RWPE1 (cell line): Measurements from ENCODE around the gene CELF1.

ENCODE experiments used
- CTCF ChIA-PET: fragments of 350-600 bp; sonication (Branson Sonifier 250); formaldehyde crosslinking; extraction: SDS; loops from one replicate; lab custom pipeline; 2021; lab: Yijun Ruan, JAX
- POLR2A ChIA-PET: fragments of 400-600 bp; formaldehyde crosslinking; extraction: SDS; loops from one replicate; lab custom pipeline; 2020; ENCODE audit warnings: antibody characterized with exemption; ENCODE audit not compliant: low non-redundant PET; lab: Yijun Ruan, JAX
- DNase-seq: peaks from one replicate; pipeline ENCODE4 v3.0.0; 2012; ENCODE audit warnings: low spot score
- H3K27ac ChIP-seq: fragments of 450-650 bp; 2 replicates; pipeline ENCODE4 v1.5.1; 2017
- CTCF ChIP-seq: fragments of 450-650 bp; conservative IDR thresholded peaks from 2 replicates; pipeline ENCODE4 v1.5.1; 2017; ENCODE audit warnings: low read depth, mild to moderate bottlenecking

The CELF1 gene

GRCh38 chr11:47507563-47508239 lies 45.2 kb downstream of the CELF1 start:
- no peak for TF ChIP-seq CTCF
- no peak for DNase-seq
- no peak overlapping the region for H3K27ac ChIP-seq
- CTCF ChIA-PET = interaction anchor here (0.6 kb wide), 1 partner anchor 42 kb away, joined by 4 read pairs; no protein-coding TSS in a partner anchor
- POLR2A ChIA-PET = no interaction called here

DNA sequence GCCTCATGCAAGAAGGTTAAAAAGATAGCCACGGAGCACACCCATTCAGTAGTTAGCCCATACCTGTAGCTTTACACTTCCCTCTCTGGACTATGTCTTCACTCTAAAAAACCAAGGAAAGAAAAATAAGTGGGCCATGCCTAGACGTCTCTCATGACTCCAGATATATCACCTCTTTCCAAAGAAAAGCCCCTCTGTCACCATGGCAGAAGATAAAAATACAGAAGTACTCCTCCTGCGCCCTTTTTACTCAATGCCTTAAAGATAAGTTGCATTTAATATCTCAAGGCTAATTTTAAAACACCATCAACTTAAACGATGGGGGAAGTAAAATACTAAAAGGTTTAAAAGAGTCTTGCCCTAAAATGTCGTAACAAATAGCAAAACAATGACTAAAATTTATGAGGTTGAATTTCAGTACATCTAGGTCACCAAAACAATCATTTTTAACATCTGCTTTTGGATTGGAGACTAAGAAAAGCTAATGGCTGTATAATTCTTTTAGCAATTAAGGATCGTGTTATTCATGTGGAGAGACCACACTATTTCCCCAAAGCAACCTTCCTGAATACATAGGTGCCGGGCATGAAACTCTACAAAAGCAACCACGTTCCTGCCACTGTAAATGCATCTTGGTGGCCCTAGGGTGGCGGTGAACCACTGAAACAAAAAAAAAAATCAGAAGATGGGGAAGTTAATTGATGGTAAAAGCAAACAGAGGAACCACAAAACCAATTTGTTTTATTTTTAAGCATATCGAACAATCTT lies 46.0 kb downstream of the CELF1 start:
- DNase-seq = no peak
- TF ChIP-seq CTCF = no peak
- POLR2A ChIA-PET = no interaction called here
- CTCF ChIA-PET = interaction anchor here (0.6 to 1.0 kb wide), 4 partner anchors 15 to 188 kb away, joined by 3 to 4 read pairs (median 3); partner anchors contain the start of gene CELF1
- H3K27ac ChIP-seq = no peak overlapping the region

DNA sequence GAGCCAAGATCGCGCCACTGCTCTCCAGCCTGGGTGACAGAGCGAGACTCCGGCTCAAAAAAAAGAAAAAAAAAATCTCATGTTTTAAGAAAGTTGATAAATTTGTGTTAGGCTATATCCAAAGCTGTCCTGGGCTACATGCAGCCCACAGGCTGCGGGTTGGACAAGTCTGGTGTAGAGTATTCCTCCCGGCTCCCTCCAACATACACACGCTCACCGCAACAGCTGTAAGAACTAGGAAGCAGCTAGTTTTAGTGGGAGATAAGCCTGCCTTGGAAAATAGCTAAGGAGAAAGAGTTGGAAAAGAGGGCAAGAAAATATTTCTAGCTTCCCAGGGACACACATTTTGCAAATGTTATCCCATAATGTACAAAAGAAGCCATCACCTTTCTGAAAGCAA lies 46.6 kb downstream of the CELF1 start:
- ChIA-PET CTCF (interaction anchor here (0.6 to 1.0 kb wide), 3 partner anchors 15 to 188 kb away, joined by 3 read pairs; partner anchors contain the start of gene CELF1), POLR2A (no interaction called here)
- peak overlapping the region; percentile 7; the same call in 1 of the 2 replicates for H3K27ac ChIP-seq
- DNase-seq = no peak
- TF ChIP-seq CTCF = no peak

DNA sequence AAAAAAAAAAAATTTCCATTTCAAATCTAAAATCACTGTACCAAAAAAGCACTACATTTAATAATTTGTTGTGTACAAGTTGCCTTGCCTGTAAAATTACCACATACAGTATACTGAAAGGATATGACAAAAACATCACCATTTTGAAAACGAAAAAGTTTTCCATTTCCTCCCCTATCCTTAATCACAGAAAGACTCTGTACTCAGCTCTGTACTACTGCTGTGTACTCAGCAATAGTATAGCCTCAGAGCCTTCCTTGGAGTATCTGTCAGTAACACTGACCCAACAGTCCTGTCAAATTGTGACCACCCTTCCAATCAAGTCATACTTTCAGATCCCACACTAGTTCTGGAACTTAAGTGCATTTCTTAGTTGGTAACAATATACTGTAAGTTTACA lies 48.0 kb downstream of the CELF1 start:
- DNase-seq = no peak
- no peak for TF ChIP-seq CTCF
- CTCF ChIA-PET = no interaction called here
- no peak overlapping the region for H3K27ac ChIP-seq
- POLR2A ChIA-PET = interaction anchor here (0.5 kb wide), 1 partner anchor 14 kb away, joined by 4 read pairs; no protein-coding TSS in a partner anchor

- H3K27ac ChIP-seq = no peak overlapping the region
- ChIA-PET POLR2A (interaction anchor here (0.6 kb wide), 1 partner anchor 91 kb away, joined by 3 read pairs; no protein-coding TSS in a partner anchor), CTCF (interaction anchor here (0.6 kb wide), 1 partner anchor 63 kb away, joined by 4 read pairs; no protein-coding TSS in a partner anchor)
- TF ChIP-seq CTCF = no peak
- no peak for DNase-seq
These were observed 49.7 kb downstream of the CELF1 start for GRCh38 chr11:47503227-47503626.

DNA sequence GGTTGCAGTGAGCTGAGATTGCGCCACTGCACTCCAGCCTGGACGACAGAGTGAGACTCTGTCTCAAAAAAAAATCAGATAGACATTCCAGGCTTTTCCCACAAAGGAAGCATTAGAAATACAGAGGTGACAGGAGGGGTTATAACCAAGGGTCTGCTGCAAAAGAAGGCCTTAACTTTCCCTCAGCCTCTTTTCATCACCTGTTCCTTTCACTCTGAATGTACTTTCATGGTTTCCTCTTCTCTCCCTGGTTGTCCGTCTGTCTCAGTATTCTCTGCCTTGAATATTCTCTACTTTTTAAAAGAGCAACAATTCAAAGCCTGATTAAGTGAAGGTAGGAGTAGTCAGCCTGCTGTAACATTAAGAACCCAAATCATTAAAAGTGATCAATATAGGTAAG lies 50.2 kb downstream of the CELF1 start:
- CTCF ChIA-PET = interaction anchor here (0.6 kb wide), 1 partner anchor 64 kb away, joined by 4 read pairs; no protein-coding TSS in a partner anchor
- H3K27ac ChIP-seq = 0 out of 2 replicates have a peak overlapping the region, but pooled peaks have one; percentile 20
- DNase-seq = no peak

More for the DNA sequence above, 50.2 kb downstream of the CELF1 start:
- TF ChIP-seq CTCF = no peak
- POLR2A ChIA-PET = no interaction called here
